Measurements from ENCODE around the gene IVD. TPM values are rescaled to one million over a fixed set of nuclear protein-coding genes. Genes with fewer than 3 reads are reported as not detected.

The IVD gene
- total and polyA plus RNA-seq, 2 of the 8 experiments (the other 6 are each of a cell fraction or from before 2014, with no cell fraction given) = 55.2 to 78.8 TPM

DNA sequence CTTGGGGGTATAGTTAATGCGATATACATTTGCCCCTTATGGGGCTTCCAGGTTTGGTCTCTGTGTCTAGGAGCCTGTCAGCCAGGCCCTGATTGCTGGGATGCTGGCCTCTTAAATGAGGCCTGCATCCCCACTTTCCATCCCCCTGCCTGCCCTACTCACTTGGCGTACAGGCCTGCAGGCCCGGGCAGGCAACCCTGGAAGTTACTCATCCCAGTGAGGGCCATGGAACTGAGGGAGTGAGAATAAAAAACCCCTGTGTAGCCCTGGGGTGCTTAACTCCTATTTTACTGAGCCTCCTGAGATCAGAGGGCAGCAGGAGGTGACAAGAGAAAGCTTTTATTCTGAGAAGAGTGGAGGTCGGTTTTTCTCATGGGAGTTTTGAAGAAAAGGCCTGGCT, 45.6 kb upstream of the IVD start (continued):
- no peak for TF ChIP-seq SIN3A (conservative IDR thresholded peaks at IDR 0.05 in 1 of 2, IDR thresholded peaks at IDR 0.05 in 1 of 2; ENCODE audit: low read depth in 1 of 2, low read length in 2 of 2)
- no peak for TF ChIP-seq CEBPB (IDR thresholded peaks at IDR 0.05; ENCODE audit: low read depth, low read length)
- TF ChIP-seq TCF12 (IDR thresholded peaks at IDR 0.05; ENCODE audit: low read depth, low read length) = no peak
- TF ChIP-seq SAP30 (IDR thresholded peaks at IDR 0.05; ENCODE audit: insufficient read depth, insufficient replicate concordance, low read length) = no peak
- no peak for TF ChIP-seq HDAC2 (IDR thresholded peaks at IDR 0.05; ENCODE audit: borderline replicate concordance in 1 of 2, low read depth in 2 of 2, low read length in 2 of 2)
- TF ChIP-seq RBBP5 (IDR thresholded peaks at IDR 0.05; ENCODE audit: borderline replicate concordance, low read depth, low read length) = no peak
- TF ChIP-seq ZNF274 (IDR thresholded peaks at IDR 0.05; ENCODE audit: borderline replicate concordance, extremely low read depth, low read length) = no peak
- TF ChIP-seq CBX5 (IDR thresholded peaks at IDR 0.05; ENCODE audit: low read depth, low read length) = no peak
- TF ChIP-seq NRF1 (IDR thresholded peaks at IDR 0.05; ENCODE audit: low read depth, low read length) = no peak
